ENCODE measurements around the gene ME3.

Gene ME3

DNA sequence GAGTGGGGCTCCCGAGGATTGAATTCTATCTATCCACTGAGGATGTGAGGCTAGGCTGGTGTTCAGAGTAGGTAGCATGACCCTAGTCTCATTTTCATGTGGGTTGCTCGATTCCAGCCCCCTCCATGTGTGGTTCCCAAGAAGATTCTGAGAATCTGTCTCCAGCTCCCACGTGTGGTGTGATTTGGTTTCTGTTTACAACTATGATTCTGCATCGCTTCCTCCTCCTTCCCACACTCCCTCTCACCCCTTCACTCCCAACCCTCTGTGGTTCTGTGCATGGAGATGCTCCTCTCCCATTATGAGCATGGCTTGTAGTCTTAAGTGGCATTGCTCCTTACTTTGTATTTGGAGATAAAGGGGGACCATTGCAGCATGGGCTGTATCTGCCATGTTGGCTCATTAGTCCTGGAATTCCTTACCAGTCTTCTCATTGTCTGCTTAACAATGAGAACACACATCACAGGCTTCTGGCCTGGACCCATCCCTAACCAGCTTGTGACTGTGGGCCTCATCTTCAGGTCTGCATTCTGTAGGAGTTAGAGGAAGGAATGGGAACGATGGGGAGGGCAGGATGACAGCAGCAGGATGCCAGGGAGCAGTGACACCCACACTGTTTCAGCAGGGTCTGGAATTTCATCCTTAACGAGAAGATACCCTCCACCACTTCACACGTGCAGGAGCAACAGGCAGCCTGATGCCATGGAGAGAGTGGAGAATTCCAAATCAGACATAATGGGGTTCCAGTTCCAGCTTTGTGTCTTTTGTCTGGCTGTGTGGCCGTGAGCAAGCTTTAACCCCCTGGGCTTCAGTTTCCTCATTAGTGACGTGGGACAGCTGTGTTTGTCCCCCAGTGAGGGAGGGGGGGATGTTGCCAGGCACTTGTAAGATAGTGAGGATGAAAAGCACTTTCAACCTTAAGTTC is 211.7 kb downstream of the ME3 start:
- DNase-seq (ENCODE audit: low read depth in 2 of 2) = no peak

DNA sequence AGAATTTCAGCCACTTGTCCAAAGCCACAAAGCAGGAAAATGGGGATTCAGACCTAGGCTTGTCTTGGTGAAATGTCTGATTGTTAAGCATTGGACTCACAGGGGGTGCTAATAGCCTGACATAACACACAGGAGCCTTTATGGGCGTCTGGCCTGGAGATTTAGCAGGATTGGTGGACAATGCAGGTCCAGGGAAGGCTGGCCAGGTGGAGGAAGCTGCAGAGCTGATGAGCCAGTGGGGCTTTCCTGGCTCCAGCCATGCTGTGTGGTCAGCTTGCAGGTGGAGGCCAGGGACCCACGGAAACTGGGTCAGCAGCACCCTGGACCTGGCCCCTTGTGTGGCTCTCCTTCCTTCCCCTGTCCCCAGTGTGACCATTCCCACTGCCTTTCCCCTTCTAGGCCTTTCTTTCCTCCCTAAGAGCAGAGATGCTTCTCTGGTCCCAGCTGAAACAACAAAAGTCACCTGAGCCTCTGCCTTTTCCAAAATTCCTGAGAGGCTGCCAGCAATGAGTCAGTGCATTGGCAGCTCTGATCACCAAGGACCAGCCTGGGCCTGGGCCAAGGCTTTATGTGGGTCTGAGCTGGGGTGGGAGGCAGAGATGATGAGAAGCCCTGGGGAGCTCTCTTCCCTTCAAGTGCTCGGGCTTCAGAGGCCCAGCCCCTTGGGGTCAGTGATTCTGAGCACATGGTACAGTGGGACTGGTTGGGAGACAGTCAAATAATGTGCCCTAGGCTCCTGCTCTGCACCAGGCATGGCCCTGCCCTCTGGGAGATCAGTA is 212.5 kb downstream of the ME3 start:
- DNase-seq (ENCODE audit: low read depth in 2 of 2) = no peak

DNA sequence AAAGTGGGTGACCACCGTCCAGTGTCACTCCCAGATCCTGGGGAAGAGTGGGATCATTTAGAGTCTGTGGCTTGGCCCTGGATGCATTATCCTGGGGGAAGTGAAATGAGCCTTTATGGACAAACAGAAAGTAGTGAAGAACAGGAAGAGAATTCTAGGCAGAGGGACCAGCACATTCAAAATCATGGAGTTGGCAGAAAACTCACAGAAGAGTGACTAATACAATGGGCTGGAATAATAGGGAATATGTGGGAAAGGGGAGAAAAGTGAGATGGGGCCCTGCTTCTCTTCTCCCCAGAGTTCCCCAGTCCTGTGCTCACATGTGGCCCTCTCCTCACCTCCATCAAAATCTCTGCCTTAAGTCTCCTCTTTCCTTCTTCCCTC is 213.4 kb downstream of the ME3 start:
- DNase-seq (ENCODE audit: low read depth in 2 of 2) = no peak

DNA sequence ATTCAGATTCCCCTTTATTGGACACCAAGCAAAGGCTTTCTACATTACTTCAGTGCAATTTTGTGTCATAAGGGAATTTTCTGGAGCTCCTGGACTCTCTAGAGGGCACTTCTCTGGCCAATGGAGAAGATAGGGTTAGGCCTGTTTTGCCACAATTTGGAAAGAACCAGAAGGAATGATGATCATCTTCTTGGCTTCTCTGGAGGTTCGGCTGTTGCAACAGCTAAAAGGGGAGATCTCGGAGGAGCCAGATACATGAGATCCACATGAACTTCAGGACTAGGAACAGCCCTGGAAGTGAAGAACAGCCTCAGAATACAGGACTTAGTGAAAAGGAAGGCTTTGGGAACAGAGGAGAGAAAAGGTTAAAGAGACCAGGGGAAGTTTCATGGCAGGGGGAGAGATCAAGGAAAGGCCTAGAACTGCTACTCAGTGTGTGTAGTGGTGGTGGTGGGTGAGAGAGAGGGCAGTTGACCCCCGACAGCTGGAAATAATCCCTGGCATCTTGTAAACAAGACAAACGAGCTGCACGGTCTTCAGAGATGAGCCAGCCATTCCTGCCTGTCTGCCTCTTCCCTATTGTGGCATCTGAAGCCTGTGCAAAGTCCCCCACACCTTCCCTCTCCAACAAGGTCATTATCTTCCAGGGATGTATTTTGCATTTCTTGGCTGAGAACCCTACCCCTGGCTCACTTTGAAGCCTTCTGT is 214.0 kb downstream of the ME3 start:
- no peak for DNase-seq (ENCODE audit: low read depth in 2 of 2)

DNA sequence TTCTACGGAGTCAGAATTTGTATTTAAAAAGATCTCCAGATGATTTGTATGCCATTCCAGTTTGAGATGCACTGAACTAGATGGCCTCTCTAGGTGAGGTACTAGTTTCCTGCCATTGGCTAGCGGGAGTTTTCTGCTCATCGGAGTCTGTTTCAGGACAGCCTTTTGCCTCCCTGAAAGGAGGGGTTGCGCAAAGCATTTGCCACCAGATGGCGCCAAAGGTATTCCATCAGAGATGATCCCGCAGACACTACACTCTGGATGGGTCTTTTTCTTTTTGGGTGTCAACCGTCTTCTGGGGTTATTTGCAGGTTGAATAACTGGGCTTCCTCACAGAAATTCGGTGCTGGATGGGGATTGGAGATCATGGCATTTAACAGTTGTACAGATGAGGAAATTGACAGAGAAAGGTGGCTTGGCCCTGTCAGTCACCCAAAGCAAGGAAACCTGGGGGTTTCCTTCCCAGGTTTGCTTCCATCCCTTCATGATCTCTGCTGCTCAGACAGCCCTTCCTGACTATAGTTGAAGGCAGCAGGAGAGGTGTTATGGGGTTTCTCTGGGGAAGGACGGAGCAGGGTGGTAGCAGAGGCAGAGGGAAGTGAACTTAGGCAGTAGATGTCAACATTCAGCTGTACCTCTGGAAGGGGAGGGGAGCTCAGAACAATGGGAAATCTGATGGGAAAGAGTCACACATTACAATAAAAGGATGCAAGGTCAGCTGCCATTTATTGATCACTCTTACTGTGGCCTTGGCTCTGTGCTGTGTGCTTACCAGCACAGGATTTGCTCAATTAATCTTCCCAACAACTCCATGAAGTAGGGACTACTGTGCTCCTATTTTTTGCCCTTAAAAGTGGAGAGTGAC is 216.1 kb downstream of the ME3 start:
- peak; percentile 42 to 48 for DNase-seq (ENCODE audit: low read depth in 2 of 2)

DNA sequence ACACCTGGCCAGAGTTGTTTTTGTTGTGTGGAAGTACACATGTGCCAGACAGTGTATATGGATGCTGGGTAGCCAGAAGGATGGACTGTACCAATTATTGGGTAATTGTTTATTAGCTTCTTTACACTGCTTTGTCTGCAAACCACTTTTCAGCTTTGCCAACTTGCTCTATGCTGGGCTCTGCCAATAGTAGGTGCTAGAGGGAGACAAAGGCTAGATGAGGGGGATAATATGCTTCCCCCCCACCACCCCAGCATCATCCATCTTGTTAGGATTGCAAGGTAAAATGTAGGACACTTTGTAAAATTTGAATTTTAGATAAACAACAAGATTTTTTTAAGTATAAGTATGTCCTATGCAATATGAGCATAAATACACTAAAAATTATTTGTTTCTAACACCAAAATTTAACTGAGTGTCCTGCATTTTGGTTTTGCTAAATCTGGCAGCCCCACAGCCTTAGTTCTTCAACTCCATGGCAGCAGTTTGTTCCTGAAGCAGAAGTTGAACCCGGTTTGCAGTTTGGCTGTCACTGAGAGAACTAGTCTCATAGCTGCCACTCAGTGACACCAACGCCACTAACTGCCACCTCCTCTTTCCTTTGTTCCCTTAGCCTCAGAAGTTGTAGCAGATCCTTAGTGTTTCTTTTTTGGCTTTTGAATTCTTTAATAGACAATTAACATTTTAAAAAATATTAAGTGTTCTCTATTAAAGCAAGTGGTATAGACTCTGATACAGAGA is 219.0 kb downstream of the ME3 start:
- no peak for DNase-seq (ENCODE audit: low read depth in 2 of 2)

DNA sequence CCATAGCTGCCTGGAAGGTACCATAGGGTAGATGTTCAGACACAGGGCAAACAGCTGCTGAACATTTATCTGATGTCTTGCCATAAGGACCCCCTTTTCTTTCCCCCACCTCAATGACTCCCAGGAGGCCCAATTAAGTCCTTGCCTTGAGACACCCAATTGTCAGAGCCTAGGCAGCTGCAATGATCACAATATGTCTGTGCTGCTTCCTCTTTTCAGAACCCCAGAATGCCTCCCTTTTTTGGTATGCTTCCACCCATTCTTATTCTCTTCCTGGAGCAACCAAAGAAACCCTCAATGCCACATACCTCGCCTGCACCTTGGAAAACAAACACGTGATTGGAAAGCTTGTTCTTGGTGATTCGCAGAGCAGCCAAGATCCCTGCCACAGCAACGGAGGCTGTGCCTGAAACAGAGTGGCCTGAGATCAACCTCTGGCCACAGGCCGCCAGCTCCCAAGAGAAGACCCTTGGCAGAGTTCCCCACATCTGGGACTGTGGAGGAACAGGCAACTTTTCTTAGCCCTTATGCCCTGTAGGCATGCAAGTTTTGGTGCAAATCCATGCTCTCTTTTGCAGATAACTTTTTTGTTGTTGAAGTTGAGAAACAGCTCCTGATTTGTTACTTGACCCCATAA is 222.3 kb downstream of the ME3 start:
- DNase-seq (ENCODE audit: low read depth in 2 of 2) = no peak

DNA sequence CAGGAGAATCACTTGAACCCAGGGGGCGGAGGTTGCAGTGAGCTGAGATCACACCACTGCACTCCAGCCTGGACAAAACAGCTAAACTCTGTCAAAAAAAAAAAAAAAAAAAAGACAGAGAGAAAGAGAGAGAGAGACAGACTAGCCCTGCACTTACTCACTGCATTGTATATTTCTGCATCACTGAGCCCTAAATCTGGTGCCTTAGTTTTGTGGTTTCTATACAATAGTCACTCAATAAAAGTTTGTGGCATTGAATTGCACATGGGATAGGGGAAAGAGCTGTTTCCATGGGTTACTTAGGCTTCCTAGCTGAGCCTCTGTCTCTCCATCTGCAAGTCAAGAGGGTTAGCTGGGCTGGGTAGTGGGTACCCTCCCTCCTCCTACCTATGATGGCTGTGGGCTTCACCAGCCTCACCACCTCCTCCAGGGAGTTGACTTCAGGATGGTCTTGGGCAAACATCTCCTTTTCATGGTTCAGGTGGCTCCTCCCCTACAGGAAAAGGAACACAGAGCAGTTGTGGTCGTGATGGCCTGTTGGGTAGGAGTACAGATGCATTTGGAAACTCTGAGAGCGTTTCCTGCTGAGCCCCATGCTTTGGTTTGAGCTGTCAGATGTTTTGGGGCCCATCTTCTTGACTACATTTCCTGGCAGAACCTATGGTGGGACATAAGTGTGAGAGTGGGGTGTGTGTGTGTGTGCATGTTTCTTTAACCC is 224.5 kb downstream of the ME3 start:
- no peak for DNase-seq (ENCODE audit: low read depth in 2 of 2)

DNA sequence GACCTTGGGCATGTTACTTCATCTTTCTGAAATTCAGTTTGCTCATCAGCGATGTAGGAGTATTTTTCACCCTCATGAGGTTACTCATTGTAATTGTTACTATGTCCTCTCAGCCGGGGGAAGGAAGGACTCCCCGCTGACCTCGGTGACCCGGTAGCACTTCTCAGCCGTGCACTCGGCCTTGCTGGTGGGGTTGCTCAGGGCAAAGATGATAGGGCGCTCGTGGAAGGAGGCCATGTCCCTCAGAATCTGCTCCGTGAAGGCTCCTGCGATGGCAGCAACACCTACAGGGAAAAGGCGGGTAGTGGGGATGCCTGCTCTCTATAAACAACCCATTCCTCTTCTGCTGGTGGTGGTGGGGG is 225.5 kb downstream of the ME3 start:
- no peak for DNase-seq (ENCODE audit: low read depth in 2 of 2)

DNA sequence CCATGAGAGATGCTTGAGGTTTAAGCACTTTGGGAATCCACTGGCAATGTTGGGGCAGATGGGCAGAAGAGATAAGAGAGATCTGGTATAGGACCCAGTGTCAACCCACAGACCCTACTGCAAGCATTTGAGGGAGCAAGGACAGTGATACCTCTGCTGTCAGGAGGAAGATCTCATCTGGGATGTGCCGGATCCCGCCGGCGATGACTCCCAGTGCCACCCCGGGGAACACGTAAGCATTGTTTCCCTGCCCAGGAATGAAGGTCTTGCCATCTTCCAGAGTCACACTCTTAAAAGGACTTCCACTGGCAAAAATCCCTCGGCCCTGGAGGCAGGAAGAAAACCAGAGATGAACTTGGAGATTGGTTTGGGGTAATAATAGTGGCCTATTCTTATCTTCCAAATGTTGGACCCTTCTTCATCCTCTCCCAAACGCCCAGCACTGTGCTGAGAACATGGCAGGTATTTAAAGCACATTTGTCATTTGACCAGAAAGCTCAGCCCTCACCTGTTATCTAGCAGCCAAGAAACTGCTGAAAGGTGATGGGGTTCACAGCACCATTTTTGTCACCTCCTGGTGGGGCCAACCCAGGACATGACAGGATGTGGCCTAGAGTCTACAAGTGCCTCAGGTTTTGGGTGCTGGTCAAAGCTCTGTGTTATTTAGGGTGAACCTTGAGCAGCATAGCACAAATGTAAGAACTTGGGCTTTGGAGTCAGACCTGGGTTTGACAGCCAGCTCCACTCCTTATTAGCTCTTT is 226.1 kb downstream of the ME3 start:
- DNase-seq (ENCODE audit: low read depth in 2 of 2) = no peak

DNA sequence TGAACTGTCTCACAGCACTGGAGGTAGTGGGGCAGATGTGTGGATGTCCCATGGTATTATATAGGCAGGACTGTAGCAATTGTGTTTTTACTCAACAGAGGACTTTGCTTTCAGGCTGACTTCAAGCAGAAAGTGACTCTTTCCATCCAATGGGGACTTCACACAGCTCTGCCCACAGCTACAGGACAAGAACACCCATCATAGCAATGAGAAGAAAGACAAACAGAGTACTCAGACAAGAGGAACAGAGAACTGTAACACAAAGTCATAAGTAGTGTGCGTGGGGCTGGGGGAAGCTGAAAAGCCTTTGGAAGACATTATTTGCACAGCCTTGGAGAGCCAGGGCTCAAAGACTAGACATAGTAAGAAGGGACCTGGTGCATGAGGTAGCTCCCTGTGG is 227.4 kb downstream of the ME3 start:
- no peak for DNase-seq (ENCODE audit: low read depth in 2 of 2)

DNA sequence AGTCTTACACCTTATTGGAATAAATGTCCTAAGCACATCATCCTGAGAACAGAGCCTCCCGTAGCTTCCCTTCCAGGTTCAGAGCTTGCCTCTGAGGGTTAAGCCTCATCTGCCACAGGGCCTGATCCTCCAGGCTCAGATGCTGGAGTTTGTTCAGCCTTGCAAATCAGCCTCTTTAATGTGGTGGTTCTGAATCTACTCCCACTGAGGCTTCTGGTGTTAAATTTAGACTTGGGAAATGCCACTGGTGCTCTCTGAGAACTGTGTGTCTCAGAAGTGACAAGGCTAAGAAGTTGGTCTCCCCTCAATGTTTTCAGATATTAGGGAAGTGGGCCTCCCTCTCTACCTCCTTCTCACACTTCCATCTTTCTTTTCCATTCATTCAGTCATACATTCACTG is 229.0 kb downstream of the ME3 start:
- DNase-seq (ENCODE audit: low read depth in 2 of 2) = no peak

DNA sequence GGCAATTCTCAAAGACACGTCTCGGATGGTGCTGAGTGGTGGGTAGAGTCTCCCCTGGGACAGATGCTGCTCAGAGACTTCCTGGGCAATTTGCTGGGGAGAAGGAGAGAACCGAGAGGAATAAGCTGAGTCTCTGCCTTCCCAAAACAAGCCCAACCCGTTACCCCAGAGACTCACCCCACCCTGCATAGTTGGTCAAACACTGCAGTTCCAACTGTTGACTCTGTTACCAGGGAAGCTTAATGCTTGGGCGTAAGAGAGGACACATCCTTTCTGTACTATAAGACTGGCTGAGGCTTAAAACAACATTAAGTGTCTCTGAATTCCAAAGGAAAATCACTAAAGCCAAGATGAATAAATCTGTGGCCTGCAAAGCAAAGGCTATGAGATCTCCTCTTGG is 229.6 kb downstream of the ME3 start:
- no peak for DNase-seq (ENCODE audit: low read depth in 2 of 2)

DNA sequence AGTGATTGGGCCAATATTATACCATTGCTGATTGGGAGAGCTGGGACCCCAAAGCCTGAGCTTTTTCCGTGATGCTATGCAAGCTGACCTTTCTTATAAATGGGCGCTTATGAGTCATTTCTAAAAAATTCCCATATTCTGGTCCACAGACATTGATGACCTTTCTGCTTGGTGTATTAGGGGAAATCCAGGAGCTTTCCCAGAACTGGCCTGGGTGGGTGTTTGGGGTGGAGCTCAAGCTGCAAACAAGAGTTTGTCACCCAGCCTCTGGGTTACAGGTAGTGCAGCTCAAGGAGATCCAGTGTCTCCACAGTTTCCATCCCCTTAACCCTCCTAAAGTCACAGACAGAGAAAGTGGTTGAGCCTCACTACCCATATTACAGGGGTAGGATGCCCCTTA is 230.0 kb downstream of the ME3 start:
- peak in 1 of 2 donors; percentile 7 for DNase-seq (ENCODE audit: low read depth in 2 of 2)

DNA sequence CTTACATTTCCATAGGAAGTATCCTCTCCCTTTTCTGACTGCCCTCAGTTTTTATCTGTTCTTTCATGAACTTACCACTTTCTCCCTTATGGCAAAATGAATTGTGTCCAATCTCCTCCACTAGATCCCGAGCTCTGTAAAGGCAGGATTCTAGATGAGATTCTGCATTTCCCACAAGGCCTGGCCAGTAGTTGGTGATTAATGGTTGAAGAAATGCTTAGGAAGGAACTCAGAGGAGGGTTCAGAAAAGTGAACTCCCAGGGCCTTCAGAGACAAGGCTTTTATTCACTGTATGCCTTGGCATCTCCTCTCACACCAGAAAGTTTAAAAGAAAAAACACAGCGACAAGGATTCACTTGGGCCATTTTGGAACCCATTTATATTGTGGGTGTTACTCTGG is 231.6 kb downstream of the ME3 start:
- DNase-seq (ENCODE audit: low read depth in 2 of 2) = no peak

DNA sequence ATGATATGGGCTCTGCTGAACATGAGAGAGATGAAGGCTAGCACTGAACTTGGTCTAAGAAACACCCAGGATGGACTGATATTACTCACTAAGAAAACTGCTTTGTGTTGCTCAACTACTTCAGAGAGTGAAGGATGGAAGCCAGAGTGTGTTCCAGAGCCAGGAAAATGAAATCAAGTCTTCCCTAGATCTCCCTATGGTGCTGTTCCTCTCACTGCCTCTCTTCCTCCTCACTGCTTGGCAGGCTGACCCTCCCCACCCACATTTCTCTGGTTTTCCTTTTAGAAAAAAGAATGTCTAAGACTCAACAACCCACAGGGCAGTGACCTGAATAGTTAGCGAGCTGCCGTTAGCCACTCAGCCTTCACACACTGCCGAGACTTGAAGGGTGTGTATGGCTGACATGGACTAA is 232.1 kb downstream of the ME3 start:
- no peak for DNase-seq (ENCODE audit: low read depth in 2 of 2)

DNA sequence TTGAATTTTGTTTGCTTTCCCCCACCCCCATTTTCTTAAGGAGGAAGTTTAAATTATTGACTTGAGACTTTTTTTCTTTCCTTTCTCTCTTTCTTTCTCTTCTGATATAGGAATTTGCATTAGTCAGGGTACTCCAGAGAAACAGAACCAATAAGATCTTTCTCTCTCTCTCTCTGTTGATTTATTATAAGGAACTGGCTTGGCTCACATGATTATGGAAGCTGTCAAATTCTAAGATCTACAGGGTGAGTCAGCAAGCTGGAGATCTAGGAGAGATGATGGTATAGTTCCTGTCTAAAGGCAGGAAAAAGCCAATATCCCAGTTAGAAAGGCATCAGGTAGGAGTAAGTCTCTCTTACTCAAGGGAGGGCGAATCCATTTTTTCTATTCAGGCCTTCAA is 233.7 kb downstream of the ME3 start:
- no peak for DNase-seq (ENCODE audit: low read depth in 2 of 2)

DNA sequence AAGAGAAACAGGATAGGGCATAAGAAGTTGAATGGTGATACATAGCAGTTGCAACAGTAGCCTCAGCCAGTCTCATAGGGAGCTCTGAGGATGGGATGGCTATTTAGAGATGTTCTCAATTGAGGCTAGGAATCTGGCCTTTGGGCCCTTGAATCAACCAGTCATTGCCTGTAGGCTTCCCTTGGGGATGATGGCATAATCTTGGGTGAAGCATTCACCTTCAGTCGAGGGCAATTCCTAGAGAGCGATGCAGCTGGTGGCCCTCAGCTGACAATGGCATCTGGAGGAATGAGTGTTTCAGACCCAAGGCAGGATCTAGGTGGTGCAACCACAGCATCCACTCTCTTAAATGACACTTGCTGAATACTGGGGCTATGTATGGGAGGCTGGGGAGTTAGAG is 236.7 kb downstream of the ME3 start:
- DNase-seq (ENCODE audit: low read depth in 2 of 2) = no peak
